GM13977 (cell line): ENCODE data around the gene GRIN3A.
"Not testable (repeated sequence)": the region's sequence is repeated elsewhere in the genome, so short reads cannot be mapped to it uniquely, and the experiment has no call there.

ENCODE experiments used
- DNase-seq: peaks from one replicate; pipeline ENCODE4 v3.0.0; 2012; ENCODE audit warnings: low spot score
- CTCF ChIP-seq: IDR thresholded peaks from 2 replicates; pipeline ENCODE4 v1.5.1; 2012; ENCODE audit warnings: mild to moderate bottlenecking, control low read depth; ENCODE audit not compliant: insufficient read depth; ENCODE audit errors: extremely low read depth, missing control alignments
- in situ Hi-C: fragments of 300-500 bp; cut with MboI; formaldehyde crosslinking; loops from one replicate; pipeline ENCODE4 v1.12.0; 2022; ENCODE audit warnings: low sequenced_read_pairs, low pct_unique_long_range_greater_than_20kb, mixed read lengths, inconsistent platforms; ENCODE audit not compliant: unreplicated experiment

The GRIN3A gene

DNA sequence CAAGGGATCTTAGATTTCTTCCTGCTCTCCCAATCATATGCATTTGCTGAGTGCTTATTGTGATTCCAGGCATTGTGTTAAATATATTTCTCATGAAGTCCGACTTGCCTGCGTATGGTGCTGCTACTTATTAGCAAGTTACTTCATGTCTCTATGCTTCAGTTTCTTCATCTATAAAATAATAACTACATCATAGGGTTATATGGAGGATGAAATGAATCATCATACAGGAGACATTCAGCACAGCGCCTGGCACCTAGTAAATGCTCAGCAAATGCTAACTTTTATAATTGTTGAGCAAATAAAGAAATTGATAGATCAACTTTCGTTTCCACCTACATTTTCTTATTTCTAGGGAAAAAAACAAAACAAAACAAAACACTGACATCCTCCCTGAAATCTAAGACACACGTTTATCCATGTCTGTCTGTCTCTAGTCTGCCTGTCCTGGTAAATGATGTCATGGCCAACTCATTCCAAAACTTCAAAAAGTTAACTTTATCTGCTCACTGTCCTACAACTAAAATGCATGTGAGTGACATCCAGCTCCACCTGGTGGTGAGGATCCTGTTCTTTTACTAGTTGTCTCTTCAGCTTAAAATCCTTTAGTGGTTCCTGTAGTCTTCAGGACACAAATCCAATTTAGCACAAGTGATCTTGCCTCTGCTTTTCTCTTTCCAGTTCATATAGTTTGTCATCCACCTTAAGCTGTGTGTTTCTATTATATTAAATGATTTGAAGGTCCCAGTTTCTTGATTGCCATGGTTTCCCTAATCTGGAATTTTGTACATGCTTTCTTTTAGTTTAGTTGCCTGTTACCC, 171.3 kb downstream of the GRIN3A start:
- TF ChIP-seq CTCF, result peak; percentile 52

DNA sequence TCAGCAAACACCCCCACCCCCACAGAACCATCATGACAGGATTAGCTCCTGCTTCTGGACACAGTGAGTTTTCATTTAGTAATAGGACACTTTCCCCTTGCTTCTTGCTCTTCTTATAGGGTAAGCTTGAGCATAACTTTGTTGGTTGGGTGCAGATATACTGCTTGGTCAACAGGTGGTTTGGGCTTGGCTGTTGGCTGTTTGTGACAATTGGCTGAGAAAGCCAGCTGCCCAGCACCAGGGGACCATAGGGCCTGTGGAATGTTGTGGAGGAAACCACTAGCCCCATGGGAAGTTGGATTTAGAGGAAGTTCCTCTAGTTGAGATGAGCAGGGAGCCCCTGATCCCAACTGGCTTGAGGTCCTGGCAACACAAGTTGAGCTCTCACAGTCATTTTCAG, 174.2 kb downstream of the GRIN3A start:
- no peak for DNase-seq
- in situ Hi-C loops, result no loop called here
- no peak for TF ChIP-seq CTCF

More for the DNA sequence above, 171.3 kb downstream of the GRIN3A start:
- DNase-seq, result peak; percentile 21
- in situ Hi-C loops, result no loop called here

DNA sequence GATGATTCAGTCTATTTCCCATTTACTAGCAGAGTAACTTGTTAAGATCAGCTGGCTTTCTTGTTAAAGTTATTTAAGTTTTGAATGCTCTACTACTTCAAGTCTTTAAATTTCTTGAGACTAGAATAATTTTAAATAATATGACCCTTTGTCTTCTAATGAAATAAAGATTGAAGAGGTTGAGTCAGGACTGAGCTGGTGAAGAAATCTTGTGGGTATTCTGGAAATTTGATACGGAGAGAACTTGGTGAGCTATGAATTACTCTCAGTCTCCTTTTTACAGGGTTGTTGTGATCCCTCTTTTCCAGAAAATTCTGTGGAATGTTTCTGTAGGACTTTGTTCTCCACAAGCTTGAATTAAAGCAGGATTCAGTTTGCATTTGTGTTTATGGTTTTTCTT, 175.5 kb downstream of the GRIN3A start:
- no peak for TF ChIP-seq CTCF
- in situ Hi-C loops, result no loop called here
- no peak for DNase-seq

DNA sequence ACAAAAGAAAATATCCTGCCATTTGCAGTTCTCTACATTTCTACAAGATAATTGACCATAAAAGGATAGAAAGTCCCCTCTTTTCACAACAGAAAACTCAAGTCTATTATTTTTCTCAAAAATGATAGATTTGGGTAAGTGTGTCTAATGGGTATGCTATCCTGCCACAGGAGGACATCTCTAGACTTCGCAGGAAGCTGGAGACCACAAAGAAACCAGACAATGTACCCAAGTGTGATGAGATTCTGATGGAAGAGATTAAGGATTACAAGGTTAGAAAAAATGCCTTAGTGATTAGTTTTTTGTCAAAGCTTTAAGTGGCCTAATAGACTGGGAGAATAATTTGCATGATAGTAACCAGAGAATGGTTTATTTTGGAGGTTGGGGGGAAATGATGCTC, 176.7 kb downstream of the GRIN3A start:
- DNase-seq, result no peak
- in situ Hi-C loops, result no loop called here
- TF ChIP-seq CTCF, result no peak

DNA sequence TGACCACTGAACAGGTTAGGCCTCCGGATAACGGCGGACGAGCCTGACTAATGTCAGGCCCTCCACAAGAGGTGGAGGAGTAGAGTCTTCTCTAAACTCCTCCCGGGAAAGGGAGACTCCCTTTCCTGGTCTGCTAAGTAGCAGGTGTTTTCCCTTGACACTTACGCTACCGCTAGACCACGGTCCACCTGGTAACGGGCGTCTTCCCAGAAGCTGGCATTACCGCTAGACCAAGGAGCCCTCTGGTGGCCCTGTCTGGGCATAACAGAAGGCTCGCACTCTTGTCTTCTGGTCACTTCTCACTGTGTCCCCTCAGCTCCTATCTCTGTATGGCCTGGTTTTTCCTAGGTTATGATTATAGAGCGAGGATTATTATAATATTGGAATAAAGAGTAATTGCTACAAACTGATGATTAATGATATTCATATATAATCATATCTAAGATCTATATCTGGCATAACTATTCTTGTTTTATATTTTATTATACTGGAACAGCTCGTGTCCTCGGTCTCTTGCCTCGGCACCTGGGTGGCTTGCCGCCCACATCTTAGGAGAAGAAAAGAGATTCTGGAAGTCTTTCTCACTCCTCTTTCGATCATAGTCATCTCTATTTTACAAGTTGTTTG, 188.9 kb downstream of the GRIN3A start:
- not testable (repeated sequence) for DNase-seq

DNA sequence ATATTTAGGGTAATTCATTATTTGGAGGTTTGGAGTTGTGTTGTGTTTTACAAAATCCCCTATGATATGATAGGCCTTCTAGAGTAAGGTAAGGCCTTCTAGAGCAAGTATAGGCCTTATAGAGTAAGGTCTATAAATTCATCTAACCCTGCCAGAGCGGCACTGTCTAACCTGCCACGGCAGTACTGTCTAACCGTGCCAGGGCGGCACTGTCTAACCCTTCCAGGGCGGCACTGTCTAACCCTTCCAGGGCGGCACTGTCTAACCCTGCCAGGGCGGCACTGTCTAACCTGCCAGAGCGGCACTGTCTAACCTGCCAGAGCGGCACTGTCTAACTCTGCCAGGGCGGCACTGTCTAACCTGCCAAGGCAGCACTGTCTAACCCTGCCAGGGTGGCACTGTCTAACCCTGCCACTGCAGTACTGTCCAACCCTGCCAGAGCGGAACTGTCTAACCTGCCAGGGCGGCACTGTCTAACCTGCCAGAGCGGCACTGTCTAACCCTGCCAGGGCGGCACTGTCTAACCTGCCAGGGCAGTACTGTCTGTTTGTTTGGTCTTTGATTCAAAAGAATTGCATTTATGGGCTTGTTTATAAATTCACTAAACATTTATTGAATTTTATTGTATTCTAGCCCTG, 195.2 kb downstream of the GRIN3A start:
- in situ Hi-C loops, result no loop called here
- no peak for TF ChIP-seq CTCF
- no peak for DNase-seq

More for the DNA sequence above, 188.9 kb downstream of the GRIN3A start:
- in situ Hi-C loops, result not testable (repeated sequence)

- no peak for DNase-seq
- TF ChIP-seq CTCF, result no peak
- in situ Hi-C loops, result no loop called here
These were observed 198.4 kb downstream of the GRIN3A start for GRCh38 chr9:101540069-101540468.
